Esophagus squamous epithelium (tissue), 4 donors: Measurements from ENCODE around the gene TCL1B.

Source experiments
- CTCF ChIP-seq, 6 experiments: fragments of 450-650 bp in 4 of 6; fragments of 200-600 bp in 2 of 6; sonication (generic) in 2 of 6; IDR thresholded peaks; one replicate each; pipeline ENCODE4 v1.5.1; 2016 to 2019; ENCODE audit warnings: antibody characterized with exemption in 6 of 6, mild to moderate bottlenecking in 4 of 6, moderate library complexity in 4 of 6
- POLR2A ChIP-seq, 4 donors: fragments of 450-650 bp; IDR thresholded peaks; one replicate each; pipeline ENCODE4 v1.6.1; 2017; ENCODE audit warnings: antibody characterized with exemption in 4 of 4, mild to moderate bottlenecking in 4 of 4, moderate library complexity in 3 of 4

GRCh38 chr14:95675486-95675885, 10.7 kb upstream of the TCL1B start:
- TF ChIP-seq POLR2A (IDR thresholded peaks at IDR 0.05), result no peak
- TF ChIP-seq CTCF (IDR thresholded peaks at IDR 0.05), result no peak
